Left ventricle myocardium superior (tissue), 1 donor: Measurements from ENCODE around the gene CPAMD8. TPM values are rescaled to one million over a fixed set of nuclear protein-coding genes. Genes with fewer than 3 reads are reported as not detected.
"Not testable (repeated sequence)": the region's sequence is repeated elsewhere in the genome, so short reads cannot be mapped to it uniquely, and the experiment has no call there.

Source experiments
- ATAC-seq: fragments of 200-7000 bp; cut with Tn5 transposase; one replicate; pipeline ENCODE4 v1.9.1; 2020; ENCODE audit warnings: mild to moderate bottlenecking, moderate library complexity
- DNase-seq: peaks from one replicate; pipeline ENCODE4 v3.0.0-alpha.2; 2020
- intact Hi-C: fragments of 100-400 bp; cut with micrococcal nuclease; formaldehyde crosslinking; loops from one replicate; pipeline ENCODE4 v1.11.0; 2022
- total RNA-seq: library from RNA; stranded (reverse); fragmentation: NEBNext Ultra II Directional; extraction: Animal tissue kit (Norgen Biotek cat#: 25700); gene quantifications from one replicate; pipeline ENCODE4 v1.2.1, GENCODE V29; 2021
- donor health status: DM: no; HTN: yes; CAD: no; lungs with severe emphysema.

The CPAMD8 gene
- total RNA-seq, 1 donor from 2014 or later = 12.5 TPM

- peak; percentile 42 for ATAC-seq
- peak; percentile 68 for DNase-seq
- intact Hi-C loops = no loop called here
Measured at GRCh38 chr19:16888629-16889365, 137.8 kb downstream of the CPAMD8 start, which contains the start of gene F2RL3. TSS of gene F2RL3 (plus strand) at chr19:16888999. CDS start at chr19:16889190, 191 bp downstream.

GRCh38 chr19:16887353-16888265 lies 139.0 kb downstream of the CPAMD8 start:
- DNase-seq (no peak), ATAC-seq (no peak)
- intact Hi-C loops = no loop called here

GRCh38 chr19:16886305-16886880 lies 140.2 kb downstream of the CPAMD8 start:
- DNase-seq (peak; percentile 74), ATAC-seq (peak; percentile 81)
- intact Hi-C loops = no loop called here

- no peak for DNase-seq
- intact Hi-C loops = no loop called here
Measured at GRCh38 chr19:16885166-16885565, 141.4 kb downstream of the CPAMD8 start.

GRCh38 chr19:16883522-16883921 lies 143.1 kb downstream of the CPAMD8 start:
- no peak for ATAC-seq
- intact Hi-C loops = no loop called here
- no peak for DNase-seq

More at GRCh38 chr19:16885166-16885565, 141.4 kb downstream of the CPAMD8 start:
- ATAC-seq = no peak

GRCh38 chr19:16882146-16882545 lies 144.5 kb downstream of the CPAMD8 start:
- intact Hi-C loops = no loop called here
- DNase-seq (no peak), ATAC-seq (no peak)

- ATAC-seq = no peak
- intact Hi-C loops = no loop called here
- DNase-seq = no peak
Measured at GRCh38 chr19:16880884-16881554, 145.6 kb downstream of the CPAMD8 start.

GRCh38 chr19:16878181-16878965 lies 148.2 kb downstream of the CPAMD8 start:
- no peak for ATAC-seq
- intact Hi-C loops = no loop called here
- no peak for DNase-seq

- intact Hi-C loops = no loop called here
- DNase-seq (no peak), ATAC-seq (no peak)
Measured at GRCh38 chr19:16877581-16877980, 149.0 kb downstream of the CPAMD8 start.

GRCh38 chr19:16876904-16877361 lies 149.7 kb downstream of the CPAMD8 start:
- ATAC-seq (peak; percentile 36), DNase-seq (no peak)
- intact Hi-C loops = no loop called here

- intact Hi-C loops = no loop called here
- ATAC-seq (no peak), DNase-seq (no peak)
Measured at GRCh38 chr19:16875584-16876555, 150.7 kb downstream of the CPAMD8 start.

GRCh38 chr19:16874978-16875299 lies 151.7 kb downstream of the CPAMD8 start:
- intact Hi-C loops, DNase-seq, ATAC-seq: not testable (repeated sequence)

- ATAC-seq (no peak), DNase-seq (no peak)
- intact Hi-C loops = no loop called here
Measured at GRCh38 chr19:16874250-16874977, 152.2 kb downstream of the CPAMD8 start.

- intact Hi-C loops = no loop called here
- DNase-seq (no peak), ATAC-seq (no peak)
Measured at GRCh38 chr19:16873594-16873993, 153.0 kb downstream of the CPAMD8 start.

GRCh38 chr19:16872728-16873127 lies 153.9 kb downstream of the CPAMD8 start:
- no peak for ATAC-seq
- intact Hi-C loops = no loop called here
- DNase-seq = no peak

GRCh38 chr19:16871871-16872270 lies 154.7 kb downstream of the CPAMD8 start:
- peak; percentile 48 for ATAC-seq
- DNase-seq = no peak
- intact Hi-C loops = no loop called here
